IMR-90 (cell line): ENCODE results near the gene ABLIM3. TPM values are rescaled to one million over a fixed set of nuclear protein-coding genes. Genes with fewer than 3 reads are reported as not detected.

Experiments used
- ATAC-seq: fragments of 200-7000 bp; cut with Tn5 transposase; 2 replicates; pipeline ENCODE4 v1.9.1; 2020; ENCODE audit warnings: low read depth, mild to moderate bottlenecking, moderate library complexity
- BruUV-seq: library from RNA; stranded (reverse); fragments of 400-500 nt; replicated peaks from 2 replicates; lab custom pipeline; 2021; lab: Mats Ljungman, UMichigan
- CTCF ChIA-PET: fragments of 300-600 bp; formaldehyde crosslinking; extraction: SDS; loops from one replicate; lab custom pipeline; 2021; ENCODE audit warnings: antibody characterized with exemption; lab: Yijun Ruan, JAX
- POLR2A ChIA-PET: fragments of 300-600 bp; sonication (Branson Sonifier 250); formaldehyde crosslinking; loops from one replicate; lab custom pipeline; 2022; ENCODE audit warnings: antibody characterized with exemption; ENCODE audit not compliant: unreplicated experiment; lab: Charles Lee
- DNase-seq: peaks from one replicate; pipeline ENCODE4 v3.0.0; 2013
- H2AFZ ChIP-seq: replicated peaks from 2 replicates; pipeline ENCODE3; 2013; ENCODE audit warnings: low read length, mild to moderate bottlenecking; ENCODE audit not compliant: poor library complexity
- H2AK5ac ChIP-seq: 2 replicates; pipeline ENCODE4 v1.6.1; 2013; ENCODE audit warnings: low read depth, low read length, inconsistent platforms
- H2AK9ac ChIP-seq: replicated peaks from 2 replicates; pipeline ENCODE3; 2013; ENCODE audit warnings: mild to moderate bottlenecking, low read depth, low read length, moderate library complexity; ENCODE audit not compliant: poor library complexity
- H2BK120ac ChIP-seq: 2 replicates; pipeline ENCODE4 v1.6.1; 2013; ENCODE audit warnings: low read depth, low read length, inconsistent platforms
- H2BK15ac ChIP-seq: 3 replicates; pipeline ENCODE4 v1.6.1; 2013; ENCODE audit warnings: low read depth, low read length, inconsistent platforms
- H2BK20ac ChIP-seq: 2 replicates; pipeline ENCODE4 v1.6.1; 2013; ENCODE audit warnings: low read depth, mild to moderate bottlenecking, inconsistent platforms, low read length, moderate library complexity
- H2BK5ac ChIP-seq: 2 replicates; pipeline ENCODE4 v1.6.1; 2013; ENCODE audit warnings: mild to moderate bottlenecking, low read depth, low read length, inconsistent platforms; ENCODE audit not compliant: poor library complexity, severe bottlenecking
- H3K14ac ChIP-seq: replicated peaks from 2 replicates; pipeline ENCODE4 v1.6.1; 2013; ENCODE audit warnings: low read depth, low read length, inconsistent platforms
- H3K18ac ChIP-seq: 2 replicates; pipeline ENCODE4 v1.6.1; 2013; ENCODE audit warnings: low read depth, low read length, control low read depth
- H3K23ac ChIP-seq: 2 replicates; pipeline ENCODE4 v1.6.1; 2013; ENCODE audit warnings: low read depth, low read length, inconsistent platforms
- H3K27ac ChIP-seq: 2 replicates; pipeline ENCODE4 v1.5.1; 2013; ENCODE audit warnings: mild to moderate bottlenecking, control low read depth, low read length; ENCODE audit not compliant: insufficient read depth
- H3K27me3 ChIP-seq: 2 replicates; pipeline ENCODE4 v1.6.1; 2013; ENCODE audit warnings: low read length; ENCODE audit not compliant: control insufficient read depth, insufficient read depth
- H3K36me3 ChIP-seq: 2 replicates; pipeline ENCODE4 v1.6.1; 2013; ENCODE audit warnings: low read length, mixed read lengths; ENCODE audit not compliant: control insufficient read depth, insufficient read depth
- H3K4ac ChIP-seq: 2 replicates; pipeline ENCODE4 v1.6.1; 2013; ENCODE audit warnings: low read depth, low read length, inconsistent platforms
- H3K4me1 ChIP-seq: 2 replicates; pipeline ENCODE4 v1.6.1; 2013; ENCODE audit warnings: low read length, mixed read lengths; ENCODE audit not compliant: control insufficient read depth, insufficient read depth
- H3K4me2 ChIP-seq: 2 replicates; pipeline ENCODE4 v1.6.1; 2013; ENCODE audit warnings: low read depth, mild to moderate bottlenecking, control low read depth, low read length, moderate library complexity
- H3K4me3 ChIP-seq: 2 replicates; pipeline ENCODE4 v1.5.1; 2013; ENCODE audit warnings: low read depth, mild to moderate bottlenecking, control low read depth, low read length, moderate library complexity; ENCODE audit not compliant: insufficient read depth
- H3K56ac ChIP-seq: 2 replicates; pipeline ENCODE4 v1.6.1; 2013; ENCODE audit warnings: low read length, inconsistent platforms; ENCODE audit not compliant: insufficient read depth; ENCODE audit errors: extremely low read depth
- H3K79me1 ChIP-seq, 2 experiments: 2 replicates each; pipeline ENCODE4 v1.6.1; 2013; ENCODE audit warnings: low read length in 2 of 2, inconsistent platforms in 1 of 2, low read depth in 1 of 2
- H3K9ac ChIP-seq: 2 replicates; pipeline ENCODE4 v1.6.1; 2013; ENCODE audit warnings: low read depth, low read length, control low read depth
- H3K9me1 ChIP-seq: 2 replicates; pipeline ENCODE4 v1.6.1; 2013; ENCODE audit warnings: low read length, inconsistent platforms; ENCODE audit not compliant: insufficient read depth
- H3K9me3 ChIP-seq: 2 replicates; pipeline ENCODE4 v1.6.1; 2013; ENCODE audit warnings: low read length; ENCODE audit not compliant: control insufficient read depth, insufficient read depth
- H4K20me1 ChIP-seq: 2 replicates; pipeline ENCODE4 v1.6.1; 2013; ENCODE audit warnings: low read length, inconsistent platforms; ENCODE audit not compliant: insufficient read depth
- H4K5ac ChIP-seq: 2 replicates; pipeline ENCODE4 v1.6.1; 2013; ENCODE audit warnings: mild to moderate bottlenecking, low read depth, low read length, control low read depth
- H4K8ac ChIP-seq, 2 experiments: 2 replicates each; pipeline ENCODE4 v1.6.1; 2013; ENCODE audit warnings: low read depth in 2 of 2, low read length in 2 of 2, control low read depth in 1 of 2, inconsistent platforms in 1 of 2
- H4K91ac ChIP-seq: 2 replicates; pipeline ENCODE4 v1.6.1; 2013; ENCODE audit warnings: low read depth, low read length, inconsistent platforms; ENCODE audit not compliant: insufficient read depth
- BHLHE40 ChIP-seq: fragments of 150-350 bp; IDR thresholded peaks from 2 replicates; pipeline ENCODE4 v1.6.1; 2016; ENCODE audit warnings: mild to moderate bottlenecking, low read depth, low read length
- FOS ChIP-seq: fragments of 150-350 bp; IDR thresholded peaks from 2 replicates; pipeline ENCODE4 v1.6.1; 2016; ENCODE audit warnings: low read depth, low read length
- MXI1 ChIP-seq: IDR thresholded peaks from 2 replicates; pipeline ENCODE4 v1.6.1; 2012; ENCODE audit warnings: low read depth, mild to moderate bottlenecking, low read length, moderate library complexity, borderline replicate concordance
- POLR2A ChIP-seq: IDR thresholded peaks from 2 replicates; pipeline ENCODE4 v1.6.1; 2012; ENCODE audit warnings: mild to moderate bottlenecking, low read depth, low read length
- RAD21 ChIP-seq: IDR thresholded peaks from 2 replicates; pipeline ENCODE4 v1.6.1; 2012; ENCODE audit warnings: low read length, improper control_type of control experiment
- RCOR1 ChIP-seq: IDR thresholded peaks from 2 replicates; pipeline ENCODE4 v1.6.1; 2012; ENCODE audit warnings: mild to moderate bottlenecking, low read length, improper control_type of control experiment; ENCODE audit not compliant: insufficient replicate concordance
- RFX5 ChIP-seq: IDR thresholded peaks from 2 replicates; pipeline ENCODE4 v1.8.0; 2012; ENCODE audit warnings: low read depth, mild to moderate bottlenecking, low read length, moderate library complexity
- SMC3 ChIP-seq: fragments of 150-350 bp; IDR thresholded peaks from 2 replicates; pipeline ENCODE4 v1.6.1; 2016; ENCODE audit warnings: low read depth, mild to moderate bottlenecking, antibody characterized with exemption, low read length, moderate library complexity
- WGBS, 2 experiments: methylation state at CpG; one replicate each; pipeline versions ENCODE4 v1.1.5 to v1.1.7; 2013; ENCODE audit warnings: missing lambda C conversion rate in 2 of 2; ENCODE audit not compliant: insufficient read length in 1 of 2; ENCODE audit errors: extremely low coverage in 2 of 2; 5-methylcytosine and 5-hydroxymethylcytosine counted together
- dilution Hi-C: fragments of 300-500 bp; cut with HindIII; formaldehyde crosslinking; loops from one replicate; pipeline ENCODE4 v1.14.3; 2018; ENCODE audit warnings: low sequenced_read_pairs; ENCODE audit not compliant: unreplicated experiment
- in situ Hi-C: fragments of 300-500 bp; cut with MboI; formaldehyde crosslinking; loops from 3 replicates; pipeline ENCODE4 v1.14.3; 2019; ENCODE audit warnings: low sequenced_read_pairs, inconsistent platforms, mixed read lengths
- intact Hi-C: fragments of 100-400 bp; cut with micrococcal nuclease; formaldehyde crosslinking; loops from 2 replicates; pipeline ENCODE4 v1.10.0; 2022
- polyA plus RNA-seq, 3 experiments: library from polyadenylated mRNA; depleted of rRNA; stranded (reverse); fragments of >200 nt; gene quantifications; 2 replicates each; pipeline ENCODE4 v1.2.3, GENCODE V29; 2012; ENCODE audit warnings: low replicate concordance in 1 of 3
- total RNA-seq: library from RNA; depleted of rRNA; stranded (reverse); fragments of >200 nt; gene quantifications from 2 replicates; pipeline ENCODE4 v1.2.3, GENCODE V29; 2012
- TF ChIP-seq, protein P1 (sequence below): conservative IDR thresholded peaks from 2 replicates; pipeline ENCODE4 v1.5.1; 2012; ENCODE audit warnings: mild to moderate bottlenecking, low read depth, low read length, improper control_type of control experiment
- TF ChIP-seq, protein P2 (sequence below): fragments of 150-350 bp; IDR thresholded peaks from 2 replicates; pipeline ENCODE4 v1.6.1; 2016; ENCODE audit warnings: low read depth, mild to moderate bottlenecking, low read length, moderate library complexity, borderline replicate concordance

Gene ABLIM3
- total and polyA plus RNA-seq, 2 of the 4 experiments (the other 2 are of a cell fraction) = 33.3 to 69.9 TPM

DNA sequence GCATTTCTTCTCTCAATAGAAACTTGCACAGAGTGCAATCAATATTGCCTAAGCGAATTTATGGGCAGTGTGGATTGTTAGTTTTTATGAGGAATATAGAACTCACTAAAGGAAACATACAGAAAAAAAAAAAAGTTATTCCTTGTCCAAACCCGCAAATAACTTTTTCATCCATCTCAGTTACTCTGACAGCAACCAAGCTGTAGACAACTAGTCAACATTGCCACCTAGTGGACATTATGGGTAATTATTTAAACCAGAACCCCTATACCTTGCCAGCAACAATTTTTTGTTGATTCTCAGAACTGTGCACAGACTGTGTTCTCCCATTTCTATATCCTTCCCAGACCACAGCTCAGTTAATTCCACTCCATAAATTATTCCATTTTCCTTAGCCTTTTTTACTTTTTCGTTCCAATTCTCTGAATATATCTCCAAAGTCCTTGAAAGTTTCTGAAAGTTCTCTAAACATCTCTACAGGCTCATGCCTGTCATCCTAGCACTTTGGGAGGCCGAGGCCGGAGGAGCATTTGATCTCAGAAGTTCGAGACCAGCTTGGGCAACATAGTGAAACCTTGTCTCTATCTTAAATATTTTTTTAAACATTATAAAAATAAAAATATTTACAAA is 127.8 kb downstream of the ABLIM3 start:
- CTCF ChIA-PET = interaction anchor here (0.6 to 1.6 kb wide), 4 partner anchors 14 to 528 kb away, joined by 4 to 6 read pairs (median 4); no protein-coding TSS in a partner anchor
- H2BK120ac ChIP-seq = no peak overlapping the region
- peak; percentile 61 for DNase-seq
- in situ Hi-C loops (loop anchor here (10.0 kb wide), 1 partner anchor 534 kb away; no protein-coding TSS in a partner anchor), intact Hi-C loops (loop anchor here (5.0 kb wide), 3 partner anchors 78 to 537 kb away; partner anchors contain the start of gene GRPEL2), dilution Hi-C loops (no loop called here)
- H3K56ac ChIP-seq = no peak overlapping the region
- no peak overlapping the region for H3K4me3 ChIP-seq
- no peak overlapping the region for H3K23ac ChIP-seq
- no peak overlapping the region for H2BK15ac ChIP-seq
- TF ChIP-seq MXI1 = no peak
- no peak for TF ChIP-seq RFX5
- peak; percentile 53 for TF ChIP-seq SMC3
- peak; percentile 48 for TF ChIP-seq RCOR1
- TF ChIP-seq RAD21 = peak; percentile 75
- no peak for TF ChIP-seq BHLHE40
- TF ChIP-seq, protein P1, sequence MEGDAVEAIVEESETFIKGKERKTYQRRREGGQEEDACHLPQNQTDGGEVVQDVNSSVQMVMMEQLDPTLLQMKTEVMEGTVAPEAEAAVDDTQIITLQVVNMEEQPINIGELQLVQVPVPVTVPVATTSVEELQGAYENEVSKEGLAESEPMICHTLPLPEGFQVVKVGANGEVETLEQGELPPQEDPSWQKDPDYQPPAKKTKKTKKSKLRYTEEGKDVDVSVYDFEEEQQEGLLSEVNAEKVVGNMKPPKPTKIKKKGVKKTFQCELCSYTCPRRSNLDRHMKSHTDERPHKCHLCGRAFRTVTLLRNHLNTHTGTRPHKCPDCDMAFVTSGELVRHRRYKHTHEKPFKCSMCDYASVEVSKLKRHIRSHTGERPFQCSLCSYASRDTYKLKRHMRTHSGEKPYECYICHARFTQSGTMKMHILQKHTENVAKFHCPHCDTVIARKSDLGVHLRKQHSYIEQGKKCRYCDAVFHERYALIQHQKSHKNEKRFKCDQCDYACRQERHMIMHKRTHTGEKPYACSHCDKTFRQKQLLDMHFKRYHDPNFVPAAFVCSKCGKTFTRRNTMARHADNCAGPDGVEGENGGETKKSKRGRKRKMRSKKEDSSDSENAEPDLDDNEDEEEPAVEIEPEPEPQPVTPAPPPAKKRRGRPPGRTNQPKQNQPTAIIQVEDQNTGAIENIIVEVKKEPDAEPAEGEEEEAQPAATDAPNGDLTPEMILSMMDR = peak; percentile 72
- TF ChIP-seq, protein P2, sequence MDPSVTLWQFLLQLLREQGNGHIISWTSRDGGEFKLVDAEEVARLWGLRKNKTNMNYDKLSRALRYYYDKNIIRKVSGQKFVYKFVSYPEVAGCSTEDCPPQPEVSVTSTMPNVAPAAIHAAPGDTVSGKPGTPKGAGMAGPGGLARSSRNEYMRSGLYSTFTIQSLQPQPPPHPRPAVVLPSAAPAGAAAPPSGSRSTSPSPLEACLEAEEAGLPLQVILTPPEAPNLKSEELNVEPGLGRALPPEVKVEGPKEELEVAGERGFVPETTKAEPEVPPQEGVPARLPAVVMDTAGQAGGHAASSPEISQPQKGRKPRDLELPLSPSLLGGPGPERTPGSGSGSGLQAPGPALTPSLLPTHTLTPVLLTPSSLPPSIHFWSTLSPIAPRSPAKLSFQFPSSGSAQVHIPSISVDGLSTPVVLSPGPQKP = no peak
- no peak for TF ChIP-seq POLR2A
- no peak for TF ChIP-seq FOS
- BruUV-seq = no TSS peak
- H3K27me3 ChIP-seq = no peaks in the 10 kb centered on the region
- no peaks in the 10 kb centered on the region for H3K9me1 ChIP-seq
- WGBS, 2 experiments = no CpG with 5 or more reads among the region's 6 CpGs
- no peak overlapping the region for H3K4ac ChIP-seq
- no peak overlapping the region for H3K27ac ChIP-seq
- H4K5ac ChIP-seq = no peak overlapping the region
- no peaks in the 10 kb centered on the region for H3K36me3 ChIP-seq
- H3K4me2 ChIP-seq = no peak overlapping the region
- no peak overlapping the region for H3K18ac ChIP-seq
- H2BK5ac ChIP-seq = no peak overlapping the region
- H3K14ac ChIP-seq = no peak overlapping the region
- no peak overlapping the region for H2BK20ac ChIP-seq
- no peak for ATAC-seq
- no peaks in the 10 kb centered on the region for H4K20me1 ChIP-seq
- H3K4me1 ChIP-seq = peaks cover 4% of the 10 kb centered on the region
- H2AK5ac ChIP-seq = no peak overlapping the region
- no peak overlapping the region for H3K9ac ChIP-seq
- H2AFZ ChIP-seq = no peak overlapping the region
- H3K9me3 ChIP-seq = peaks cover 2% of the 10 kb centered on the region; the same call in 1 of the 2 replicates
- H3K79me1 ChIP-seq = peaks cover 6 to 15% of the 10 kb centered on the region in 2 experiments; a peak in 3 of 4 replicates
- H2AK9ac ChIP-seq = no peak overlapping the region
- no peak overlapping the region for H4K8ac ChIP-seq
- POLR2A ChIA-PET = no interaction called here
- no peak overlapping the region for H4K91ac ChIP-seq
